Activated T-helper 2 cell treated with anti-CD3 and anti-CD28 coated beads, Interferon-gamma antibody, Interleukin-2, Interleukin-4, amounts not matched to agents 10 μg/mL and 5 μg/mL and 100 μg/mL, durations not matched to agents 14 hours and 24 hours and 36 hours (primary cell): ENCODE data around the gene SLC25A44. TPM values are rescaled to one million over a fixed set of nuclear protein-coding genes. Genes with fewer than 3 reads are reported as not detected.
A peak's percentile ranks its signal among the peaks of the same experiment; 100 is the strongest.

ENCODE experiments used
- DNase-seq: peaks from one replicate; pipeline ENCODE4 v3.0.0; 2021; ENCODE audit warnings: low spot score
- H3K27ac Mint-ChIP-seq: one replicate; pipeline ENCODE4 v1.8.0; 2021; ENCODE audit warnings: mixed read lengths
- H3K27me3 Mint-ChIP-seq: one replicate; pipeline ENCODE4 v1.8.0; 2021; ENCODE audit warnings: low read depth, mixed read lengths
- H3K36me3 Mint-ChIP-seq: one replicate; pipeline ENCODE4 v1.8.0; 2021; ENCODE audit warnings: low read depth, mixed read lengths
- H3K4me1 Mint-ChIP-seq: one replicate; pipeline ENCODE4 v1.8.0; 2021; ENCODE audit warnings: low read depth, mixed read lengths
- H3K4me3 Mint-ChIP-seq: one replicate; pipeline ENCODE4 v1.8.0; 2021; ENCODE audit warnings: low read depth, mild to moderate bottlenecking, moderate library complexity, mixed read lengths
- H3K9me3 Mint-ChIP-seq: one replicate; pipeline ENCODE4 v1.8.0; 2021; ENCODE audit warnings: mixed read lengths
- intact Hi-C: fragments of 100-400 bp; cut with micrococcal nuclease; formaldehyde crosslinking; loops from one replicate; pipeline ENCODE4 v1.15.1; 2023
- total RNA-seq: library from RNA; stranded (reverse); gene quantifications from 2 replicates; pipeline ENCODE4 v1.2.3, GENCODE V29; 2022

Gene SLC25A44
- total RNA-seq, 1 donor from 2014 or later = 63.7 TPM

GRCh38 chr1:156217871-156218270, 24.0 kb downstream of the SLC25A44 start:
- Mint-ChIP-seq H3K27ac (peak overlapping the region; percentile 96), H3K27me3 (no peaks in the 10 kb centered on the region), H3K36me3 (peaks cover 69% of the 10 kb centered on the region), H3K9me3 (no peaks in the 10 kb centered on the region), H3K4me3 (peak overlapping the region; percentile 40), H3K4me1 (peaks cover 54% of the 10 kb centered on the region)
- intact Hi-C loops = loop anchor here (1.0 to 10.0 kb wide), 3 partner anchors 8 to 287 kb away; partner anchors contain the start of gene MEF2D
- peak; percentile 35 for DNase-seq

- H3K4me3 Mint-ChIP-seq = no peak overlapping the region
- no peaks in the 10 kb centered on the region for H3K27me3 Mint-ChIP-seq
- peak overlapping the region; percentile 96 for H3K27ac Mint-ChIP-seq
- no peaks in the 10 kb centered on the region for H3K9me3 Mint-ChIP-seq
- no peak for DNase-seq
- H3K4me1 Mint-ChIP-seq = peaks cover 56% of the 10 kb centered on the region
- peaks cover 64% of the 10 kb centered on the region for H3K36me3 Mint-ChIP-seq
- intact Hi-C loops = no loop called here
Measured at GRCh38 chr1:156220226-156220625, 26.3 kb downstream of the SLC25A44 start.

- peaks cover 72% of the 10 kb centered on the region for H3K36me3 Mint-ChIP-seq
- H3K27ac Mint-ChIP-seq = peak overlapping the region; percentile 96
- no peaks in the 10 kb centered on the region for H3K27me3 Mint-ChIP-seq
- no peak for DNase-seq
- no peaks in the 10 kb centered on the region for H3K9me3 Mint-ChIP-seq
- intact Hi-C loops = loop anchor here (2.0 kb wide), 1 partner anchor 125 kb away; no protein-coding TSS in a partner anchor
- H3K4me1 Mint-ChIP-seq = peaks cover 64% of the 10 kb centered on the region
- peak overlapping the region; percentile 46 for H3K4me3 Mint-ChIP-seq
Measured at GRCh38 chr1:156221986-156222692, 28.2 kb downstream of the SLC25A44 start.

- no peak for DNase-seq
- H3K9me3 Mint-ChIP-seq = no peaks in the 10 kb centered on the region
- H3K27ac Mint-ChIP-seq = peak overlapping the region; percentile 89
- H3K4me1 Mint-ChIP-seq = peaks cover 53% of the 10 kb centered on the region
- intact Hi-C loops = loop anchor here (1.0 kb wide), 4 partner anchors 7 to 135 kb away; no protein-coding TSS in a partner anchor
- H3K4me3 Mint-ChIP-seq = no peak overlapping the region
- no peaks in the 10 kb centered on the region for H3K27me3 Mint-ChIP-seq
- peaks cover 71% of the 10 kb centered on the region for H3K36me3 Mint-ChIP-seq
Measured at GRCh38 chr1:156225677-156226014, 31.7 kb downstream of the SLC25A44 start.

GRCh38 chr1:156226116-156226538, 32.2 kb downstream of the SLC25A44 start:
- H3K27me3 Mint-ChIP-seq = no peaks in the 10 kb centered on the region
- peaks cover 50% of the 10 kb centered on the region for H3K4me1 Mint-ChIP-seq
- peaks cover 67% of the 10 kb centered on the region for H3K36me3 Mint-ChIP-seq
- DNase-seq = no peak
- intact Hi-C loops = loop anchor here (1.0 kb wide), 1 partner anchor 8 kb away; no protein-coding TSS in a partner anchor
- H3K4me3 Mint-ChIP-seq = no peak overlapping the region
- peak overlapping the region; percentile 83 for H3K27ac Mint-ChIP-seq
- H3K9me3 Mint-ChIP-seq = no peaks in the 10 kb centered on the region

- peaks cover 62% of the 10 kb centered on the region for H3K36me3 Mint-ChIP-seq
Measured at GRCh38 chr1:156226782-156227181, 32.9 kb downstream of the SLC25A44 start.

GRCh38 chr1:156228501-156228900, 34.6 kb downstream of the SLC25A44 start:
- no peak overlapping the region for H3K4me3 Mint-ChIP-seq
- H3K9me3 Mint-ChIP-seq = no peaks in the 10 kb centered on the region

More at GRCh38 chr1:156226782-156227181, 32.9 kb downstream of the SLC25A44 start:
- H3K4me3 Mint-ChIP-seq = no peak overlapping the region
- no peaks in the 10 kb centered on the region for H3K9me3 Mint-ChIP-seq
- DNase-seq = no peak
- peaks cover 44% of the 10 kb centered on the region for H3K4me1 Mint-ChIP-seq
- no peaks in the 10 kb centered on the region for H3K27me3 Mint-ChIP-seq
- intact Hi-C loops = loop anchor here (1.0 kb wide), 1 partner anchor 8 kb away; no protein-coding TSS in a partner anchor
- peak overlapping the region; percentile 83 for H3K27ac Mint-ChIP-seq

GRCh38 chr1:156229809-156230472, 36.0 kb downstream of the SLC25A44 start:
- peaks cover 53% of the 10 kb centered on the region for H3K36me3 Mint-ChIP-seq
- H3K4me3 Mint-ChIP-seq = no peak overlapping the region
- H3K27ac Mint-ChIP-seq = no peak overlapping the region
- H3K4me1 Mint-ChIP-seq = peaks cover 22% of the 10 kb centered on the region
- no peaks in the 10 kb centered on the region for H3K9me3 Mint-ChIP-seq
- no peak for DNase-seq
- H3K27me3 Mint-ChIP-seq = no peaks in the 10 kb centered on the region
- intact Hi-C loops = no loop called here

More at GRCh38 chr1:156228501-156228900, 34.6 kb downstream of the SLC25A44 start:
- intact Hi-C loops = no loop called here
- Mint-ChIP-seq H3K36me3 (peaks cover 52% of the 10 kb centered on the region), H3K27ac (peak overlapping the region; percentile 77), H3K4me1 (peaks cover 26% of the 10 kb centered on the region), H3K27me3 (no peaks in the 10 kb centered on the region)
- no peak for DNase-seq

- H3K4me1 Mint-ChIP-seq = peaks cover 20% of the 10 kb centered on the region
- H3K27me3 Mint-ChIP-seq = no peaks in the 10 kb centered on the region
- intact Hi-C loops = no loop called here
- DNase-seq = no peak
- H3K36me3 Mint-ChIP-seq = peaks cover 50% of the 10 kb centered on the region
- no peak overlapping the region for H3K27ac Mint-ChIP-seq
- no peak overlapping the region for H3K4me3 Mint-ChIP-seq
- H3K9me3 Mint-ChIP-seq = no peaks in the 10 kb centered on the region
Measured at GRCh38 chr1:156230473-156230837, 36.6 kb downstream of the SLC25A44 start.

GRCh38 chr1:156232201-156232894, 38.4 kb downstream of the SLC25A44 start:
- Mint-ChIP-seq H3K36me3 (peaks cover 53% of the 10 kb centered on the region), H3K27ac (no peak overlapping the region), H3K4me1 (peaks cover 10% of the 10 kb centered on the region), H3K4me3 (no peak overlapping the region), H3K27me3 (no peaks in the 10 kb centered on the region), H3K9me3 (no peaks in the 10 kb centered on the region)
- intact Hi-C loops = no loop called here
- DNase-seq = no peak

GRCh38 chr1:156233426-156234127, 39.7 kb downstream of the SLC25A44 start:
- peaks cover 55% of the 10 kb centered on the region for H3K36me3 Mint-ChIP-seq
- no peaks in the 10 kb centered on the region for H3K9me3 Mint-ChIP-seq
- no peak overlapping the region for H3K4me3 Mint-ChIP-seq
- intact Hi-C loops = no loop called here
- H3K27me3 Mint-ChIP-seq = no peaks in the 10 kb centered on the region
- peaks cover 8% of the 10 kb centered on the region for H3K4me1 Mint-ChIP-seq
- peak overlapping the region; percentile 42 for H3K27ac Mint-ChIP-seq
- no peak for DNase-seq

- Mint-ChIP-seq H3K27me3 (no peaks in the 10 kb centered on the region), H3K27ac (no peak overlapping the region), H3K4me1 (peaks cover 3% of the 10 kb centered on the region), H3K9me3 (no peaks in the 10 kb centered on the region), H3K36me3 (peaks cover 59% of the 10 kb centered on the region), H3K4me3 (no peak overlapping the region)
- intact Hi-C loops = no loop called here
- no peak for DNase-seq
Measured at GRCh38 chr1:156236164-156236563, 42.3 kb downstream of the SLC25A44 start.
